Activated CD4-positive, alpha-beta T cell treated with anti-CD3 and anti-CD28 coated beads, Interleukin-2, amount 10 ng/mL, durations not matched to agents 24 days and 14 days (primary cell): Measurements from ENCODE around the gene VWA8. TPM values are rescaled to one million over a fixed set of nuclear protein-coding genes. Genes with fewer than 3 reads are reported as not detected.
A peak's percentile ranks its signal among the peaks of the same experiment; 100 is the strongest.
"Not testable (repeated sequence)": the region's sequence is repeated elsewhere in the genome, so short reads cannot be mapped to it uniquely, and the experiment has no call there.

ENCODE experiments used
- DNase-seq: peaks from one replicate; pipeline ENCODE4 v3.0.0; 2022
- H3K27ac Mint-ChIP-seq: one replicate; pipeline ENCODE4 v1.8.0; 2022; ENCODE audit warnings: mild to moderate bottlenecking, mixed read lengths
- H3K27me3 Mint-ChIP-seq: one replicate; pipeline ENCODE4 v1.8.0; 2022; ENCODE audit warnings: mixed read lengths
- H3K36me3 Mint-ChIP-seq: one replicate; pipeline ENCODE4 v1.8.0; 2022; ENCODE audit warnings: low read depth, mild to moderate bottlenecking, mixed read lengths
- H3K4me1 Mint-ChIP-seq: one replicate; pipeline ENCODE4 v1.8.0; 2021; ENCODE audit warnings: mixed read lengths
- H3K4me3 Mint-ChIP-seq: one replicate; pipeline ENCODE4 v1.8.0; 2022; ENCODE audit warnings: mild to moderate bottlenecking, moderate library complexity, mixed read lengths
- H3K9me3 Mint-ChIP-seq: one replicate; pipeline ENCODE4 v1.8.0; 2021; ENCODE audit warnings: mixed read lengths
- intact Hi-C: fragments of 100-400 bp; cut with micrococcal nuclease; formaldehyde crosslinking; loops from one replicate; pipeline ENCODE4 v1.15.1; 2023
- total RNA-seq: library from RNA; stranded (reverse); gene quantifications from 2 replicates; pipeline ENCODE4 v1.2.3, GENCODE V29; 2022

Gene VWA8
- total RNA-seq, 1 donor from 2014 or later, result 28.4 TPM

- Mint-ChIP-seq H3K4me3 (no peak overlapping the region), H3K36me3 (peaks cover 40% of the 10 kb centered on the region), H3K27me3 (no peaks in the 10 kb centered on the region), H3K4me1 (peaks cover 32% of the 10 kb centered on the region), H3K27ac (no peak overlapping the region), H3K9me3 (peaks cover 10% of the 10 kb centered on the region)
- intact Hi-C loops, result no loop called here
- DNase-seq, result no peak
Observed at GRCh38 chr13:41930154-41930553, 30.8 kb downstream of the VWA8 start.

- peaks cover 42% of the 10 kb centered on the region for H3K4me1 Mint-ChIP-seq
- DNase-seq, result no peak
- peaks cover 52% of the 10 kb centered on the region for H3K36me3 Mint-ChIP-seq
- H3K4me3 Mint-ChIP-seq, result peak overlapping the region; percentile 75
- intact Hi-C loops, result loop anchor here (1.0 to 2.0 kb wide), 2 partner anchors 12 to 32 kb away; partner anchors contain the start of gene VWA8
- peaks cover 25% of the 10 kb centered on the region for H3K9me3 Mint-ChIP-seq
- H3K27ac Mint-ChIP-seq, result peak overlapping the region; percentile 83
- H3K27me3 Mint-ChIP-seq, result no peaks in the 10 kb centered on the region
Observed at GRCh38 chr13:41928323-41928722, 32.6 kb downstream of the VWA8 start.

GRCh38 chr13:41925014-41925413 lies 35.9 kb downstream of the VWA8 start:
- Mint-ChIP-seq H3K4me1 (peaks cover 37% of the 10 kb centered on the region), H3K27ac (no peak overlapping the region)
- intact Hi-C loops, result no loop called here

DNA sequence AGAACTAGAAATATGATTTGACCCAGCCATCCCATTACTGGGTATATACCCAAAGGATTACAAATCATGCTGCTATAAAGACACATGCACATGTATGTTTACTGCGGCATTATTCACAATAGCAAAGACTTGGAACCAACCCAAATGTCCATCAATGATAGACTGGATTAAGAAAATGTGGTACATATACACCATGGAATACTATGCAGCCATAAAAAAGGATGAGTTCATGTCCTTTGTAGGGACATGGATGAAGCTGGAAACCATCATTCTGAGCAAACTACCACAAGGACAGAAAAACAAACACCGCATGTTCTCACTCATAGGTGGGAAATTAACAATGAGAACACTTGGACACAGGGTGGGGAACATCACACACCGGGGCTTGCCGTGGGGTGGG lies 38.0 kb downstream of the VWA8 start:
- DNase-seq, H3K27ac Mint-ChIP-seq, H3K4me3 Mint-ChIP-seq, H3K27me3 Mint-ChIP-seq, intact Hi-C loops: not testable (repeated sequence)
- peaks cover 36% of the 10 kb centered on the region for H3K4me1 Mint-ChIP-seq
- peaks cover 34% of the 10 kb centered on the region for H3K9me3 Mint-ChIP-seq
- H3K36me3 Mint-ChIP-seq, result peaks cover 60% of the 10 kb centered on the region

More at GRCh38 chr13:41925014-41925413, 35.9 kb downstream of the VWA8 start:
- peaks cover 72% of the 10 kb centered on the region for H3K36me3 Mint-ChIP-seq
- H3K4me3 Mint-ChIP-seq, result no peak overlapping the region
- peaks cover 34% of the 10 kb centered on the region for H3K9me3 Mint-ChIP-seq
- DNase-seq, result no peak
- no peaks in the 10 kb centered on the region for H3K27me3 Mint-ChIP-seq

GRCh38 chr13:41919741-41920487 lies 41.0 kb downstream of the VWA8 start:
- intact Hi-C loops, result loop anchor here (5.0 to 10.0 kb wide), 5 partner anchors 355 to 858 kb away; partner anchors contain the start of genes AKAP11, NAA16 and WBP4
- no peak for DNase-seq
- no peaks in the 10 kb centered on the region for H3K27me3 Mint-ChIP-seq
- H3K9me3 Mint-ChIP-seq, result peaks cover 21% of the 10 kb centered on the region
- H3K4me1 Mint-ChIP-seq, result peaks cover 46% of the 10 kb centered on the region
- H3K4me3 Mint-ChIP-seq, result no peak overlapping the region
- H3K27ac Mint-ChIP-seq, result peak overlapping the region; percentile 45
- H3K36me3 Mint-ChIP-seq, result peaks cover 39% of the 10 kb centered on the region

DNA sequence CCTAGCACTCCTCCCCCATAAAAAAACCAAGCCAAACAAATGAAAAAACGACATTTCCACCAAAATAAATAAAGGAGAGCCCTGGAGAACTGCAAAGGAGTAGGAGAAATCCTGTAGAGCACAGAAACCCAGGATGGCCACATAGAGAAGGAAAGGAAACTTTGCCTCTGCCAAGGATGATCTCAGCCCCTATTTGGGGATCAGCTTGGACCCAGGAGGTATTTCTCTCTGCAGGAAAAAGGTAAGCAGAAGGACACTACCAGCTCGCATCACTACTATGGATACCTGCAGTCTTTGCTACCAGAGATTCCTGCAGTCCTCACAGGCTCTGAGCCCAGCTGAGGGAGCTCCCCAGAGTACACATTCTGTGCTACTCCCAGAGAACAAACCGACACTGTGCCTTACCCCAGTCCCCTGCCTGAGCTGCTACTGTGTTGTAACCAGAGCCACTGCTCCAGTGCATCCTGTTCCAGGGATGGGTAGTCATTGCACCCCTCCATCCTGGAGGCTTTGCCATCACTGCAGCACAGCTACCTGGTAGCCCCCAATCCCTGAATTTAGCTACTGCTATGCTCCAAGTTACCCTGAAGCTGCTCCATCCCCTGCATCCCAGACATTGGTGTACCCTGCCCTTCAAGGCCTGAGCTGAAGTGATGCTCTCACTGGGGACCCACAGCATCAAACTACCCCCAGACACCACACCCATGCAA lies 41.7 kb downstream of the VWA8 start:
- intact Hi-C loops, result loop anchor here (5.0 to 10.0 kb wide), 5 partner anchors 356 to 857 kb away; partner anchors contain the start of genes AKAP11, NAA16 and WBP4
- Mint-ChIP-seq H3K9me3 (peaks cover 17% of the 10 kb centered on the region), H3K4me3 (no peak overlapping the region), H3K27me3 (no peaks in the 10 kb centered on the region), H3K4me1 (peaks cover 47% of the 10 kb centered on the region), H3K27ac (peak overlapping the region; percentile 59), H3K36me3 (peaks cover 34% of the 10 kb centered on the region)
- DNase-seq, result no peak

GRCh38 chr13:41917641-41918040 lies 43.3 kb downstream of the VWA8 start:
- peak overlapping the region; percentile 72 for H3K4me3 Mint-ChIP-seq
- peaks cover 21% of the 10 kb centered on the region for H3K36me3 Mint-ChIP-seq
- H3K27me3 Mint-ChIP-seq, result no peaks in the 10 kb centered on the region
- H3K9me3 Mint-ChIP-seq, result peaks cover 8% of the 10 kb centered on the region
- H3K27ac Mint-ChIP-seq, result peak overlapping the region; percentile 94
- H3K4me1 Mint-ChIP-seq, result peaks cover 44% of the 10 kb centered on the region
- intact Hi-C loops, result loop anchor here (1.0 to 10.0 kb wide), 8 partner anchors 17 to 855 kb away; partner anchors contain the start of genes AKAP11, DGKH, NAA16 and WBP4
- peak; percentile 72 for DNase-seq

- peak overlapping the region; percentile 86 for H3K27ac Mint-ChIP-seq
- peaks cover 2% of the 10 kb centered on the region for H3K9me3 Mint-ChIP-seq
- H3K4me3 Mint-ChIP-seq, result peak overlapping the region; percentile 76
- DNase-seq, result peak; percentile 76
- H3K27me3 Mint-ChIP-seq, result no peaks in the 10 kb centered on the region
- intact Hi-C loops, result loop anchor here (1.0 to 10.0 kb wide), 11 partner anchors 11 to 854 kb away; partner anchors contain the start of genes AKAP11, DGKH, NAA16 and VWA8
- H3K36me3 Mint-ChIP-seq, result peaks cover 12% of the 10 kb centered on the region
- H3K4me1 Mint-ChIP-seq, result peaks cover 44% of the 10 kb centered on the region
Observed at GRCh38 chr13:41916173-41916954, 44.5 kb downstream of the VWA8 start.

DNA sequence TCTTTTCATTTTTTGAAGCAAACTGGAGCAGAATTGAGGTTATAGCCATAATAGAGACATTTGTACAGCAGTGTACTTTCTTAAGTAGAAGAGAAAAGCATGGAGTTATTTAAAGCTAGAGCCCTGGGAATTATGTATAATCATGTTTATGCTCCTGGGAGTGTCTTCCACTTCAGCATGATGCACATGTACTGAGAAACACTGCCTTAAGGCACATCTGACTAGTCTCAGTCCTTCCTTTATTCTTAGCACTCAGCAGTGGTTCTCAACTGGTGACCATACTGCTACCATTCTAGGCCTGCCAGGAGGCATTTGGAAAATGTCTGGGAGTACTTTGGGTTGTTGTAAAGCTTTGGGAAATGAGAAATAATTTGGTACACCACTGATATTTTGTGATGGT lies 45.8 kb downstream of the VWA8 start:
- H3K27ac Mint-ChIP-seq, result no peak overlapping the region
- H3K9me3 Mint-ChIP-seq, result no peaks in the 10 kb centered on the region
- H3K36me3 Mint-ChIP-seq, result peaks cover 5% of the 10 kb centered on the region
- DNase-seq, result no peak
- peaks cover 44% of the 10 kb centered on the region for H3K4me1 Mint-ChIP-seq
- intact Hi-C loops, result loop anchor here (5.0 to 10.0 kb wide), 5 partner anchors 360 to 853 kb away; partner anchors contain the start of genes AKAP11, NAA16 and WBP4
- no peaks in the 10 kb centered on the region for H3K27me3 Mint-ChIP-seq
- peak overlapping the region; percentile 8 for H3K4me3 Mint-ChIP-seq

- Mint-ChIP-seq H3K9me3 (no peaks in the 10 kb centered on the region), H3K4me1 (peaks cover 42% of the 10 kb centered on the region), H3K4me3 (no peak overlapping the region), H3K36me3 (peaks cover 5% of the 10 kb centered on the region), H3K27ac (no peak overlapping the region), H3K27me3 (no peaks in the 10 kb centered on the region)
- no peak for DNase-seq
- intact Hi-C loops, result loop anchor here (10.0 kb wide), 2 partner anchors 360 to 480 kb away; partner anchors contain the start of gene AKAP11
Observed at GRCh38 chr13:41914552-41914951, 46.4 kb downstream of the VWA8 start.

- intact Hi-C loops, result loop anchor here (5.0 kb wide), 1 partner anchor 242 kb away; no protein-coding TSS in a partner anchor
- H3K4me1 Mint-ChIP-seq, result peaks cover 6% of the 10 kb centered on the region
- H3K27me3 Mint-ChIP-seq, result no peaks in the 10 kb centered on the region
- DNase-seq, result no peak
- no peaks in the 10 kb centered on the region for H3K9me3 Mint-ChIP-seq
- no peak overlapping the region for H3K4me3 Mint-ChIP-seq
- no peak overlapping the region for H3K27ac Mint-ChIP-seq
- H3K36me3 Mint-ChIP-seq, result peaks cover 21% of the 10 kb centered on the region
Observed at GRCh38 chr13:41909506-41909905, 51.4 kb downstream of the VWA8 start.

- Mint-ChIP-seq H3K27me3 (no peaks in the 10 kb centered on the region), H3K4me1 (peaks cover 9% of the 10 kb centered on the region), H3K27ac (no peak overlapping the region), H3K4me3 (no peak overlapping the region), H3K9me3 (no peaks in the 10 kb centered on the region), H3K36me3 (peaks cover 18% of the 10 kb centered on the region)
- no peak for DNase-seq
- intact Hi-C loops, result loop anchor here (1.0 to 5.0 kb wide), 4 partner anchors 11 to 238 kb away; no protein-coding TSS in a partner anchor
Observed at GRCh38 chr13:41905600-41906254, 55.2 kb downstream of the VWA8 start.

GRCh38 chr13:41900918-41901317 lies 60.0 kb downstream of the VWA8 start:
- Mint-ChIP-seq H3K9me3 (no peaks in the 10 kb centered on the region), H3K4me1 (peaks cover 9% of the 10 kb centered on the region), H3K4me3 (no peak overlapping the region), H3K27ac (no peak overlapping the region), H3K27me3 (no peaks in the 10 kb centered on the region), H3K36me3 (peaks cover 17% of the 10 kb centered on the region)
- no peak for DNase-seq
- intact Hi-C loops, result loop anchor here (2.0 kb wide), 1 partner anchor 16 kb away; no protein-coding TSS in a partner anchor
